ENCODE data around the gene SAMD3.

The SAMD3 gene

DNA sequence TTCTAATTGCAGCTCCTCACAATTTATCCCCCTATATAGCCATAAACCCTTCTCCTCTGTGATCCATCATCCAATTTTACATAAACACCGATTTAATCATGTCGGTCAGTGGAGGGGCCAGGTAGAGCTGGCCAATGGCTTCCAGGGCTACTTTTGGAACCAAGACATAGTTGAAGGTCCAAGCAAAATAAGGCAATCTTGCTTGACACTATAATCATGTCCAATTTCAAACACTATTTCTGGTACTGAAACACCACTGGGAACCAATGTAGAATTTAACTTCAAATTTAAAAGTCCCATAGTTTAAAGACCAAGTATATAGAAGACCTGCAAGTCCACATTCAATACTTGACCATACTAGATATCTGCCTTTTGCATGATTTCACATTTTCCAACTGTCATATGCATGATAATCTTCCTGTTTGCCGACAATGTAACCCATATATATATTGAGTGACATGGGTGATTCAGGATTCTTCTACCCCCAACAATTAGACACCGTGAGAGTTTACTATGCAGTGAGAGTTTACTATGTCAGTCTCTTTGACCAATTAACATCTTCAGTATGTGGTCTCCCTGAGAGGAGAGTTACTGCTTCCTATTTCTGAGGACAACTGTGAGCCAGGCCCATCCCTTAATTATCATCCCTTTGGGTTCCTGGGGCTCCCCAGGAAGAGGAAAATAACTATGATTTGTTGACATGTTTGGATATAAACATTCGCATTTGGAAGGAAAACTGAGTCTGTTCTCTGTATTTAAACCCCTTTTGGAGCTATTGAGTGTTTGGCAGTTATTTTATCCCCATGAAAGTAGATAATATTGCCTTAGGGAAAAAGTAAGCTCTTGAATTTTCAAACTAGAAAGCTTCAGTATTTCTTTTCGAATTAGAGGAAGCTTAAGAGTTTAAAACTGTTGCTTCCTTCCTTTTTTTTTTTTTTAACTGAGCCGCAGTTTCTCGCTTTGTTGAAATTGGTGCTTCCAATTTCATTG lies 31.8 kb downstream of the SAMD3 start:
- H3F3A ChIP-seq (ENCODE audit: low read depth) = no peaks in the 10 kb centered on the region
- H3K36me3 ChIP-seq (ENCODE audit: insufficient read depth, low read length) = no peaks in the 10 kb centered on the region
- no peak overlapping the region for H3K4me3 ChIP-seq (ENCODE audit: low read length, poor library complexity, severe bottlenecking)
- no peaks in the 10 kb centered on the region for H3K79me2 ChIP-seq (ENCODE audit: insufficient read depth, low read length)
- H3K4me2 ChIP-seq (ENCODE audit: low read depth, low read length, poor library complexity, severe bottlenecking) = no peak overlapping the region
- no peaks in the 10 kb centered on the region for H4K20me1 ChIP-seq (ENCODE audit: insufficient read depth, low read length, poor library complexity, severe bottlenecking)
- TF ChIP-seq EZH2phosphoT487 (IDR thresholded peaks at IDR 0.05; ENCODE audit: borderline replicate concordance) (no peak), CTCF (conservative IDR thresholded peaks at IDR 0.05; ENCODE audit: low read length) (no peak)
- H3K9me2 ChIP-seq (replicated peaks; ENCODE audit: low read depth, low read length) = no peaks in the 10 kb centered on the region
- no peaks in the 10 kb centered on the region for H3K4me1 ChIP-seq (ENCODE audit: insufficient read depth, low read length, poor library complexity, severe bottlenecking)
- no peaks in the 10 kb centered on the region for H3K27me3 ChIP-seq (ENCODE audit: insufficient read depth, low read length, poor library complexity, severe bottlenecking)
- no peaks in the 10 kb centered on the region for H3K9me3 ChIP-seq (ENCODE audit: insufficient read depth, low read depth, low read length)
- no peak overlapping the region for H3K9ac ChIP-seq (ENCODE audit: low read depth, low read length, poor library complexity, severe bottlenecking)
- no peak overlapping the region for H2AFZ ChIP-seq (ENCODE audit: low read length)

DNA sequence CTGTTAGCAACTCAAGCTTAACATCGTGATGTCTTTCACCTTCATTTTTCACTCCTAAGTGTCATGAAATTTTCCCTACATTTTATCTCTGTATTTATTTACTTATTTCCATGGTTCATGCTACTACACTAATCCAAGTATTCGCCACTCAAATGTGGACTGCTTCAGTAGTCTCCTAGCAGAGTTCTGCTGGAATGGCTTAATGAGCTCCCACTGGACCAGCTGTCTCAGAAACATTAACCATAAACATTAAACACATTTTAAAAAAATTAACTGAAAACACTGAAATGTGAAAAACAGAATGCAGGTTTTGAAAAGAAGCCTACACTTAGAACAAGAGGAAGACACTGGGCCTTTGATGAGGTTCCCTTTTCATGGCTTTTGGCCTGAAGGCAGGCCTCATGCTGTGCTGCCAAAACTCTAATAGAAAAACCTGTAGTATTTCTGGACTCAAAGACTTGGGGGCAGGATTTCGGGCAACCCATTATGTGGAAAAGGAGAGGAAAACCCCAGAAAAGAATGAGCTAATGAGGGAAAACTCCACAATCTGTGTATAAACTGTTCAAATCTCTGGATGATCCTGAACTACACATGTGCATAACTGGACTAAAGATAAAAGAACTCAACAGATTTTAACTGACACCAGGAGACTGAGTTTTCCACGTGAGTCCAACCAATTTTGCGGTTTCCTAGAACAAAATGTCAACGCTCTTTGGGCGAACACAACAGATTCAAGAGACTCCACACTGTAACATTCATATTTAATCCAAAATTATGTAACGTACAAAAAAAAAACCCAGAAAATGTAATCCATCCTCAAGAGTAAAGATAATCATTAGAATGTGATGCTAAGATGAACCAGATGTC lies 33.0 kb downstream of the SAMD3 start:
- no peaks in the 10 kb centered on the region for H3K9me2 ChIP-seq (replicated peaks; ENCODE audit: low read depth, low read length)
- no peak for TF ChIP-seq EZH2phosphoT487 (IDR thresholded peaks at IDR 0.05; ENCODE audit: borderline replicate concordance)
- TF ChIP-seq CTCF (conservative IDR thresholded peaks at IDR 0.05; ENCODE audit: low read length) = no peak
- no peaks in the 10 kb centered on the region for H3K79me2 ChIP-seq (ENCODE audit: insufficient read depth, low read length)
- no peaks in the 10 kb centered on the region for H3K27me3 ChIP-seq (ENCODE audit: insufficient read depth, low read length, poor library complexity, severe bottlenecking)
- no peak overlapping the region for H3K9ac ChIP-seq (ENCODE audit: low read depth, low read length, poor library complexity, severe bottlenecking)
- no peaks in the 10 kb centered on the region for H3K9me3 ChIP-seq (ENCODE audit: insufficient read depth, low read depth, low read length)
- H4K20me1 ChIP-seq (ENCODE audit: insufficient read depth, low read length, poor library complexity, severe bottlenecking) = no peaks in the 10 kb centered on the region
- H3K4me3 ChIP-seq (ENCODE audit: low read length, poor library complexity, severe bottlenecking) = no peak overlapping the region
- H3K4me2 ChIP-seq (ENCODE audit: low read depth, low read length, poor library complexity, severe bottlenecking) = no peak overlapping the region
- no peaks in the 10 kb centered on the region for H3K36me3 ChIP-seq (ENCODE audit: insufficient read depth, low read length)
- H3K4me1 ChIP-seq (ENCODE audit: insufficient read depth, low read length, poor library complexity, severe bottlenecking) = no peaks in the 10 kb centered on the region
- H2AFZ ChIP-seq (ENCODE audit: low read length) = no peak overlapping the region
- H3F3A ChIP-seq (ENCODE audit: low read depth) = no peaks in the 10 kb centered on the region

DNA sequence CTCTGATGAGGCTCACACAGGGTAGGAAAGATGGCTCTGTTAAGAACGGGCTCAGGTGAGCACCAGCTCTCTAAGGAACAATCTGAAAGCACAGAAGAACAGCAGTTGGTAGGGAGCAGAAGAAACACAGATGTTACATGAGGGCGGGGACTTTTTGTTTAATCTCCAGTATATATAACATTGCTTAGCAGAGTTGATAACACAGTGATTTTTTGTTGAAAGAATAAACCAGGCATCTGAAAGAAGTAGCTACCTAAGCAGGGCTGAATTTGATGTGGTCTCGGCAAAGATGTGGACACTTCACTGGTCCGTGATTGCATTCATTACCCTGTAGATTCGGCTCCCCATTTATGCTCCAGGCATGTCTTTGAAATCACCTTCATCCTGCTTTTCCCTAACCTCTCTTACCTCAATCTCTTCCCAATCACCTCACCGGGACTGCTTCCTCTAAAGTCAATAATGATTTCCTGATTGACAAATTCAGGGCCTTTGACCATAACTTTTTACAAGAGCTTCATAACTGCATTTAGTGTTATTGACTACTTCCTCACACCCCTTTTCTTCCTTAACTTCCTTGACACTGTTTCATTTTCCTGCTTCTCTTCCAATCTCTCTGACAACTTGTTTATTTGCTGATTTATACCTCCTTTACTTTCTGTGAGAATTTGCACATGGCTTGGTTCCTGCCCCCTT lies 34.4 kb downstream of the SAMD3 start:
- H3K27me3 ChIP-seq (ENCODE audit: insufficient read depth, low read length, poor library complexity, severe bottlenecking) = no peaks in the 10 kb centered on the region
- H3K9ac ChIP-seq (ENCODE audit: low read depth, low read length, poor library complexity, severe bottlenecking) = no peak overlapping the region
- H2AFZ ChIP-seq (ENCODE audit: low read length) = no peak overlapping the region
- TF ChIP-seq EZH2phosphoT487 (IDR thresholded peaks at IDR 0.05; ENCODE audit: borderline replicate concordance) = no peak
- TF ChIP-seq CTCF (conservative IDR thresholded peaks at IDR 0.05; ENCODE audit: low read length) = no peak
- no peaks in the 10 kb centered on the region for H3F3A ChIP-seq (ENCODE audit: low read depth)
- no peaks in the 10 kb centered on the region for H3K79me2 ChIP-seq (ENCODE audit: insufficient read depth, low read length)
- no peaks in the 10 kb centered on the region for H3K9me2 ChIP-seq (replicated peaks; ENCODE audit: low read depth, low read length)
- H3K9me3 ChIP-seq (ENCODE audit: insufficient read depth, low read depth, low read length) = no peaks in the 10 kb centered on the region
- no peaks in the 10 kb centered on the region for H4K20me1 ChIP-seq (ENCODE audit: insufficient read depth, low read length, poor library complexity, severe bottlenecking)
- H3K36me3 ChIP-seq (ENCODE audit: insufficient read depth, low read length) = no peaks in the 10 kb centered on the region
- peaks cover 11% of the 10 kb centered on the region for H3K4me1 ChIP-seq (ENCODE audit: insufficient read depth, low read length, poor library complexity, severe bottlenecking)
- H3K4me3 ChIP-seq (ENCODE audit: low read length, poor library complexity, severe bottlenecking) = no peak overlapping the region
- no peak overlapping the region for H3K4me2 ChIP-seq (ENCODE audit: low read depth, low read length, poor library complexity, severe bottlenecking)
